ENCODE data around the gene KCNH6.

DNA sequence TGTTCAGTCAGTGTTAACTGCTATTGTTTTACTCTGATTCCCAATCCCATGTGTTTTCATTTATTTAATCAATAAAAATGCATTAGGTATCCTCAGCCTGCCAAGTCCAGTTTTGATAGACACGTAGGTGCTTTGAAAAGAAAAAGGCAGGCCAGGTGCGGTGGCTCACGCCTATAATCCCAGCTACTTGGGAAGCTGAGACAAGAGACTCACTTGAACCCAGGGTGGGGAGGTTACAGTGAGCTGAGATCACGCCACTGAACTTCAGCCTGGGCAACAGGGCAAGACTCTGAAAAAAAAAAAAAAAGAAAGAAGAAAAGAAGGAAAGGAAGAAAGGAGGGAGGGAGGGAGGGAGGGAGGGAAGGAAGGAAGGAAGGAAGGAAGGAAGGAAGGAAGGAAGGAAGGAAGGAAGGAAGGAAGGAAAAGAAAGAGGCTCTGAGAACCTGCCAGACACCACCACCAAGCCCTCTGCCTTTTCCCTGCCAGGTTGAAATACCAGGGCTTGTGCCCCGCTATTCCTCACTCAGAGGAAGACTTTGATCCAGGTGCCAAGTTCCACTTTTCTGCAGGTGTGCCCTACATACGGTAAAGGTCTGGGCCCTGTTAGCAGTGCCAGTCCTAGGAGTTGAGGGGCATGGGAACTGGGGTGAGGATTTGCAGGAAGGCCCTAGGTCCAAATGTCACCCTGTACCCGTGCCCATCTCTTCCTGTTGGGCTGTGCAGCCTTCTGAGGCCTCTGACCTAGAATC lies 10.1 kb upstream of the KCNH6 start:
- TF ChIP-seq POLR2A (IDR thresholded peaks at IDR 0.05; ENCODE audit: low read depth, low read length) = no peak
- TF ChIP-seq TAF1 (IDR thresholded peaks at IDR 0.05; ENCODE audit: borderline replicate concordance, low read depth, low read length) = no peak
